ENCODE data around the gene CRYBB1. TPM values are rescaled to one million over a fixed set of nuclear protein-coding genes. Genes with fewer than 3 reads are reported as not detected.

Gene CRYBB1
- total RNA-seq, 2 donors from 2014 or later = not detected

GRCh38 chr22:26587991-26588613, 29.7 kb downstream of the CRYBB1 start:
- no peaks in the 10 kb centered on the region for H3K36me3 Mint-ChIP-seq
- no peaks in the 10 kb centered on the region for H3K27me3 Mint-ChIP-seq
- H3K27ac Mint-ChIP-seq = peak overlapping the region; percentile 88 to 91
- H3K9me3 Mint-ChIP-seq = no peaks in the 10 kb centered on the region
- DNase-seq (ENCODE audit: low spot score) (no peak), ATAC-seq (no peak)
- peaks cover 66 to 72% of the 10 kb centered on the region in 2 donors for H3K4me1 Mint-ChIP-seq (ENCODE audit: low read depth in 2 of 2)
- H3K4me3 Mint-ChIP-seq = peak overlapping the region; percentile 92

GRCh38 chr22:26586556-26587325, 31.1 kb downstream of the CRYBB1 start:
- H3K27ac Mint-ChIP-seq = peak overlapping the region; percentile 59 to 83
- ATAC-seq = no peak
- no peaks in the 10 kb centered on the region for H3K9me3 Mint-ChIP-seq

GRCh38 chr22:26585104-26585790, 32.6 kb downstream of the CRYBB1 start:
- H3K9me3 Mint-ChIP-seq = no peaks in the 10 kb centered on the region
- peak overlapping the region; percentile 70 for H3K4me3 Mint-ChIP-seq
- peaks cover 62 to 74% of the 10 kb centered on the region in 2 donors for H3K4me1 Mint-ChIP-seq (ENCODE audit: low read depth in 2 of 2)
- peak overlapping the region; percentile 59 to 83 for H3K27ac Mint-ChIP-seq
- no peak for DNase-seq (ENCODE audit: low spot score)
- no peaks in the 10 kb centered on the region for H3K27me3 Mint-ChIP-seq
- H3K36me3 Mint-ChIP-seq = no peaks in the 10 kb centered on the region
- ATAC-seq = no peak

More at GRCh38 chr22:26586556-26587325, 31.1 kb downstream of the CRYBB1 start:
- Mint-ChIP-seq H3K4me3 (peak overlapping the region; percentile 81), H3K27me3 (no peaks in the 10 kb centered on the region), H3K36me3 (no peaks in the 10 kb centered on the region), H3K4me1 (ENCODE audit: low read depth in 2 of 2) (peaks cover 59 to 66% of the 10 kb centered on the region in 2 donors)
- DNase-seq (ENCODE audit: low spot score) = no peak

- Mint-ChIP-seq H3K36me3 (no peaks in the 10 kb centered on the region), H3K27me3 (no peaks in the 10 kb centered on the region), H3K4me3 (peak overlapping the region; percentile 70), H3K4me1 (ENCODE audit: low read depth in 2 of 2) (peaks cover 72 to 83% of the 10 kb centered on the region in 2 donors), H3K27ac (peak overlapping the region; percentile 59 to 83), H3K9me3 (no peaks in the 10 kb centered on the region)
- no peak for ATAC-seq
- no peak for DNase-seq (ENCODE audit: low spot score)
Observed at GRCh38 chr22:26584010-26584409, 33.8 kb downstream of the CRYBB1 start.

- Mint-ChIP-seq H3K27me3 (no peaks in the 10 kb centered on the region), H3K27ac (peak overlapping the region; percentile 76 to 88), H3K9me3 (no peaks in the 10 kb centered on the region), H3K4me1 (ENCODE audit: low read depth in 2 of 2) (peaks cover 69 to 70% of the 10 kb centered on the region in 2 donors), H3K36me3 (no peaks in the 10 kb centered on the region), H3K4me3 (peak overlapping the region; percentile 79)
- ATAC-seq (no peak), DNase-seq (ENCODE audit: low spot score) (no peak)
Observed at GRCh38 chr22:26581633-26582168, 36.1 kb downstream of the CRYBB1 start.

GRCh38 chr22:26581026-26581425, 36.8 kb downstream of the CRYBB1 start:
- DNase-seq (ENCODE audit: low spot score) (no peak), ATAC-seq (no peak)
- Mint-ChIP-seq H3K9me3 (no peaks in the 10 kb centered on the region), H3K4me1 (ENCODE audit: low read depth in 2 of 2) (peaks cover 69 to 70% of the 10 kb centered on the region in 2 donors), H3K4me3 (peak overlapping the region; percentile 79), H3K36me3 (peaks cover 6% of the 10 kb centered on the region), H3K27me3 (no peaks in the 10 kb centered on the region), H3K27ac (peak overlapping the region; percentile 76 to 88)

GRCh38 chr22:26580240-26580962, 37.4 kb downstream of the CRYBB1 start:
- ATAC-seq (no peak), DNase-seq (ENCODE audit: low spot score) (no peak)
- Mint-ChIP-seq H3K4me1 (ENCODE audit: low read depth in 2 of 2) (peaks cover 67 to 68% of the 10 kb centered on the region in 2 donors), H3K36me3 (peaks cover 6% of the 10 kb centered on the region), H3K4me3 (peak overlapping the region; percentile 79), H3K27ac (peak overlapping the region; percentile 76 to 88), H3K9me3 (no peaks in the 10 kb centered on the region), H3K27me3 (no peaks in the 10 kb centered on the region)

- ATAC-seq = peak; percentile 86 to 89
- DNase-seq (ENCODE audit: low spot score) = peak; percentile 62
- Mint-ChIP-seq H3K27ac (peak overlapping the region; percentile 76 to 88), H3K36me3 (peaks cover 6% of the 10 kb centered on the region), H3K27me3 (no peaks in the 10 kb centered on the region), H3K4me1 (ENCODE audit: low read depth in 2 of 2) (peaks cover 67% of the 10 kb centered on the region in 2 donors), H3K4me3 (peak overlapping the region; percentile 79), H3K9me3 (no peaks in the 10 kb centered on the region)
Observed at GRCh38 chr22:26579331-26579886, 38.4 kb downstream of the CRYBB1 start.

GRCh38 chr22:26577081-26577480, 40.7 kb downstream of the CRYBB1 start:
- no peak for DNase-seq (ENCODE audit: low spot score)
- ATAC-seq = no peak
- Mint-ChIP-seq H3K9me3 (no peaks in the 10 kb centered on the region), H3K4me3 (no peak overlapping the region), H3K4me1 (ENCODE audit: low read depth in 2 of 2) (peaks cover 74 to 76% of the 10 kb centered on the region in 2 donors), H3K27me3 (no peaks in the 10 kb centered on the region), H3K27ac (peak overlapping the region in 1 of 2 donors; percentile 88), H3K36me3 (peaks cover 6% of the 10 kb centered on the region)

- peak overlapping the region; percentile 3 for H3K4me3 Mint-ChIP-seq
- no peak for ATAC-seq
- H3K36me3 Mint-ChIP-seq = peaks cover 6% of the 10 kb centered on the region
- peak; percentile 16 for DNase-seq (ENCODE audit: low spot score)
- H3K4me1 Mint-ChIP-seq (ENCODE audit: low read depth in 2 of 2) = peaks cover 77 to 78% of the 10 kb centered on the region in 2 donors
- H3K27me3 Mint-ChIP-seq = no peaks in the 10 kb centered on the region
- no peaks in the 10 kb centered on the region for H3K9me3 Mint-ChIP-seq
- H3K27ac Mint-ChIP-seq = peak overlapping the region; percentile 35 to 86
Observed at GRCh38 chr22:26576026-26576680, 41.7 kb downstream of the CRYBB1 start.

GRCh38 chr22:26574001-26574723, 43.7 kb downstream of the CRYBB1 start:
- Mint-ChIP-seq H3K27me3 (no peaks in the 10 kb centered on the region), H3K36me3 (peaks cover 6% of the 10 kb centered on the region), H3K27ac (peak overlapping the region; percentile 75 to 96), H3K9me3 (no peaks in the 10 kb centered on the region), H3K4me3 (peak overlapping the region; percentile 49), H3K4me1 (ENCODE audit: low read depth in 2 of 2) (peaks cover 70 to 74% of the 10 kb centered on the region in 2 donors)
- DNase-seq (ENCODE audit: low spot score) (peak; percentile 25), ATAC-seq (no peak)
